Stomach (tissue), 4 donors: ENCODE data around the gene ZBTB3.

Source experiments
- CTCF ChIP-seq, 7 experiments: fragments of 450-650 bp in 4 of 7; fragments of 200-600 bp in 3 of 7; sonication (generic) in 3 of 7; IDR thresholded peaks; one replicate each; pipeline ENCODE4 v1.5.1; 2016 to 2019; ENCODE audit warnings: antibody characterized with exemption in 7 of 7, control low read depth in 2 of 7, mild to moderate bottlenecking in 1 of 7
- EP300 ChIP-seq: sonication (generic); formaldehyde crosslinking; IDR thresholded peaks from one replicate; pipeline ENCODE4 v1.6.1; 2017; ENCODE audit warnings: antibody characterized with exemption

- TF ChIP-seq CTCF (IDR thresholded peaks at IDR 0.05) (no peak), EP300 (no peak)
Observed at GRCh38 chr11:62775646-62776045, 21.7 kb upstream of the ZBTB3 start.
